ENCODE data around the gene CDK6. TPM values are rescaled to one million over a fixed set of nuclear protein-coding genes. Genes with fewer than 3 reads are reported as not detected.

Gene CDK6
- total RNA-seq, 1 experiment from 2014 or later = 10.5 TPM

- Histone ChIP-seq H3K36me3 (ENCODE audit: insufficient read depth, low read length, poor library complexity, severe bottlenecking) (no peaks in the 10 kb centered on the region), H3K9me3 (ENCODE audit: low read depth, low read length, poor library complexity, severe bottlenecking) (no peaks in the 10 kb centered on the region), H3K4me1 (ENCODE audit: insufficient read depth, low read length, poor library complexity, severe bottlenecking) (peaks cover 7% of the 10 kb centered on the region), H3K27me3 (replicated peaks; ENCODE audit: insufficient read depth, low read depth, low read length, poor library complexity) (no peaks in the 10 kb centered on the region), H3K27ac (ENCODE audit: low read depth, low read length, poor library complexity, severe bottlenecking) (no peak overlapping the region), H3K4me3 (ENCODE audit: low read depth, low read length, poor library complexity, severe bottlenecking) (no peak overlapping the region)
- ChIA-PET POLR2A (ENCODE audit: low non-redundant PET) (no interaction called here), CTCF (no interaction called here)
- TF ChIP-seq EZH2 (IDR thresholded peaks at IDR 0.05; ENCODE audit: borderline replicate concordance, low read depth, low read length, poor library complexity, severe bottlenecking) = no peak
- TF ChIP-seq CTCF (conservative IDR thresholded peaks at IDR 0.05; ENCODE audit: low read depth, low read length) = no peak
- no TSS peak for BruUV-seq (replicated peaks)
- DNase-seq (ENCODE audit: low spot score) = no peak
- intact Hi-C loops (cut with micrococcal nuclease; ENCODE audit: unreplicated experiment) = loop anchor here (5.0 kb wide), 1 partner anchor 115 kb away; no protein-coding TSS in a partner anchor
Observed at GRCh38 chr7:92716825-92717580, 119.4 kb downstream of the CDK6 start.

- BruUV-seq (replicated peaks) = no TSS peak
- H3K4me3 ChIP-seq (ENCODE audit: low read depth, low read length, poor library complexity, severe bottlenecking) = no peak overlapping the region
- CTCF ChIA-PET = interaction anchor here (0.7 kb wide), 1 partner anchor 83 kb away, joined by 5 read pairs; no protein-coding TSS in a partner anchor
- no peaks in the 10 kb centered on the region for H3K9me3 ChIP-seq (ENCODE audit: low read depth, low read length, poor library complexity, severe bottlenecking)
- H3K27me3 ChIP-seq (replicated peaks; ENCODE audit: insufficient read depth, low read depth, low read length, poor library complexity) = no peaks in the 10 kb centered on the region
- H3K27ac ChIP-seq (ENCODE audit: low read depth, low read length, poor library complexity, severe bottlenecking) = no peak overlapping the region
- no peak for DNase-seq (ENCODE audit: low spot score)
- TF ChIP-seq CTCF (conservative IDR thresholded peaks at IDR 0.05; ENCODE audit: low read depth, low read length) = no peak
- TF ChIP-seq EZH2 (IDR thresholded peaks at IDR 0.05; ENCODE audit: borderline replicate concordance, low read depth, low read length, poor library complexity, severe bottlenecking) = no peak
- H3K36me3 ChIP-seq (ENCODE audit: insufficient read depth, low read length, poor library complexity, severe bottlenecking) = no peaks in the 10 kb centered on the region
- POLR2A ChIA-PET (ENCODE audit: low non-redundant PET) = no interaction called here
- intact Hi-C loops (cut with micrococcal nuclease; ENCODE audit: unreplicated experiment) = loop anchor here (5.0 kb wide), 1 partner anchor 116 kb away; no protein-coding TSS in a partner anchor
- H3K4me1 ChIP-seq (ENCODE audit: insufficient read depth, low read length, poor library complexity, severe bottlenecking) = no peaks in the 10 kb centered on the region
Observed at GRCh38 chr7:92715963-92716362, 120.4 kb downstream of the CDK6 start.

- Histone ChIP-seq H3K4me1 (ENCODE audit: insufficient read depth, low read length, poor library complexity, severe bottlenecking) (no peaks in the 10 kb centered on the region), H3K9me3 (ENCODE audit: low read depth, low read length, poor library complexity, severe bottlenecking) (no peaks in the 10 kb centered on the region), H3K27me3 (replicated peaks; ENCODE audit: insufficient read depth, low read depth, low read length, poor library complexity) (no peaks in the 10 kb centered on the region), H3K27ac (ENCODE audit: low read depth, low read length, poor library complexity, severe bottlenecking) (no peak overlapping the region), H3K4me3 (ENCODE audit: low read depth, low read length, poor library complexity, severe bottlenecking) (no peak overlapping the region), H3K36me3 (ENCODE audit: insufficient read depth, low read length, poor library complexity, severe bottlenecking) (no peaks in the 10 kb centered on the region)
- no peak for DNase-seq (ENCODE audit: low spot score)
- no peak for TF ChIP-seq EZH2 (IDR thresholded peaks at IDR 0.05; ENCODE audit: borderline replicate concordance, low read depth, low read length, poor library complexity, severe bottlenecking)
- TF ChIP-seq CTCF (conservative IDR thresholded peaks at IDR 0.05; ENCODE audit: low read depth, low read length) = no peak
- no TSS peak for BruUV-seq (replicated peaks)
- ChIA-PET CTCF (no interaction called here), POLR2A (ENCODE audit: low non-redundant PET) (no interaction called here)
- intact Hi-C loops (cut with micrococcal nuclease; ENCODE audit: unreplicated experiment) = loop anchor here (5.0 kb wide), 1 partner anchor 118 kb away; no protein-coding TSS in a partner anchor
Observed at GRCh38 chr7:92714767-92715166, 121.6 kb downstream of the CDK6 start.

Measured in A673 (cell line).